Left ventricle myocardium inferior (tissue), 1 donor: ENCODE data around the gene RAPGEF2. TPM values are rescaled to one million over a fixed set of nuclear protein-coding genes. Genes with fewer than 3 reads are reported as not detected.

Experiments used
- DNase-seq: peaks from one replicate; pipeline ENCODE4 v3.0.0-alpha.2; 2020
- H3K27ac ChIP-seq: fragments of 200-600 bp; replicated peaks from 2 replicates; pipeline ENCODE4 v1.8.0; 2021
- H3K27me3 ChIP-seq: fragments of 200-600 bp; 2 replicates; pipeline ENCODE4 v1.8.0; 2021; ENCODE audit warnings: low read depth
- H3K36me3 ChIP-seq: fragments of 200-600 bp; 2 replicates; pipeline ENCODE4 v1.8.0; 2021
- H3K4me1 ChIP-seq: fragments of 200-600 bp; 2 replicates; pipeline ENCODE4 v1.8.0; 2021
- H3K4me3 ChIP-seq: fragments of 200-600 bp; 2 replicates; pipeline ENCODE4 v1.8.0; 2021; ENCODE audit warnings: mild to moderate bottlenecking, moderate library complexity
- H3K9me3 ChIP-seq: fragments of 200-600 bp; replicated peaks from 2 replicates; pipeline ENCODE4 v1.8.0; 2021
- CTCF ChIP-seq: fragments of 200-600 bp; IDR thresholded peaks from 2 replicates; pipeline ENCODE4 v1.8.0; 2021; ENCODE audit warnings: antibody characterized with exemption, mild to moderate bottlenecking, borderline replicate concordance
- intact Hi-C: fragments of 100-400 bp; cut with micrococcal nuclease; formaldehyde crosslinking; loops from one replicate; pipeline ENCODE4 v1.11.0; 2022
- total RNA-seq: library from RNA; stranded (reverse); fragmentation: NEBNext Ultra II Directional; extraction: Animal tissue kit (Norgen Biotek cat#: 25700); gene quantifications from one replicate; pipeline ENCODE4 v1.2.1, GENCODE V29; 2021
- donor health status: DM: no; HTN: yes; CAD: no; lungs with severe emphysema.

Gene RAPGEF2
- total RNA-seq, 1 donor from 2014 or later, result 51.5 TPM

GRCh38 chr4:159334461-159334860 lies 231.6 kb downstream of the RAPGEF2 start:
- no peak for TF ChIP-seq CTCF
- no peaks in the 10 kb centered on the region for H3K27me3 ChIP-seq
- H3K27ac ChIP-seq, result peak overlapping the region; percentile 86
- peaks cover 24% of the 10 kb centered on the region for H3K4me1 ChIP-seq
- no peaks in the 10 kb centered on the region for H3K9me3 ChIP-seq
- intact Hi-C loops, result no loop called here
- peaks cover 75% of the 10 kb centered on the region for H3K36me3 ChIP-seq
- DNase-seq, result no peak
- H3K4me3 ChIP-seq, result no peak overlapping the region

GRCh38 chr4:159337041-159337440 lies 234.2 kb downstream of the RAPGEF2 start:
- Histone ChIP-seq H3K36me3 (peaks cover 75% of the 10 kb centered on the region), H3K4me3 (no peak overlapping the region), H3K27me3 (no peaks in the 10 kb centered on the region), H3K27ac (peak overlapping the region; percentile 17), H3K9me3 (no peaks in the 10 kb centered on the region), H3K4me1 (peaks cover 20% of the 10 kb centered on the region)
- no peak for DNase-seq
- TF ChIP-seq CTCF, result no peak
- intact Hi-C loops, result no loop called here

GRCh38 chr4:159341522-159341921 lies 238.6 kb downstream of the RAPGEF2 start:
- intact Hi-C loops, result no loop called here
- no peak for DNase-seq
- Histone ChIP-seq H3K27ac (peak overlapping the region; percentile 3), H3K4me3 (no peak overlapping the region), H3K27me3 (no peaks in the 10 kb centered on the region), H3K36me3 (peaks cover 86% of the 10 kb centered on the region), H3K9me3 (no peaks in the 10 kb centered on the region), H3K4me1 (peaks cover 29% of the 10 kb centered on the region)
- no peak for TF ChIP-seq CTCF

GRCh38 chr4:159342374-159342773 lies 239.5 kb downstream of the RAPGEF2 start:
- no peak overlapping the region for H3K27ac ChIP-seq
- H3K4me1 ChIP-seq, result peaks cover 33% of the 10 kb centered on the region
- intact Hi-C loops, result no loop called here
- peaks cover 94% of the 10 kb centered on the region for H3K36me3 ChIP-seq
- no peak for TF ChIP-seq CTCF
- H3K4me3 ChIP-seq, result no peak overlapping the region
- H3K27me3 ChIP-seq, result no peaks in the 10 kb centered on the region
- DNase-seq, result no peak
- no peaks in the 10 kb centered on the region for H3K9me3 ChIP-seq

- H3K27ac ChIP-seq, result peak overlapping the region; percentile 69
- H3K36me3 ChIP-seq, result peaks cover 98% of the 10 kb centered on the region
- no peaks in the 10 kb centered on the region for H3K9me3 ChIP-seq
- no peak overlapping the region for H3K4me3 ChIP-seq
- peaks cover 33% of the 10 kb centered on the region for H3K4me1 ChIP-seq
- no peak for TF ChIP-seq CTCF
- intact Hi-C loops, result no loop called here
- no peaks in the 10 kb centered on the region for H3K27me3 ChIP-seq
- DNase-seq, result no peak
Observed at GRCh38 chr4:159343116-159343515, 240.2 kb downstream of the RAPGEF2 start.

- H3K4me1 ChIP-seq, result peaks cover 42% of the 10 kb centered on the region
- H3K36me3 ChIP-seq, result peaks cover 96% of the 10 kb centered on the region
- DNase-seq, result no peak
- peak overlapping the region; percentile 69 for H3K27ac ChIP-seq
- peak overlapping the region; percentile 30 for H3K4me3 ChIP-seq
- no peak for TF ChIP-seq CTCF
- no peaks in the 10 kb centered on the region for H3K27me3 ChIP-seq
- intact Hi-C loops, result no loop called here
- no peaks in the 10 kb centered on the region for H3K9me3 ChIP-seq
Observed at GRCh38 chr4:159344877-159345276, 242.0 kb downstream of the RAPGEF2 start.
